Measurements from ENCODE around the gene OR1I1. TPM values are rescaled to one million over a fixed set of nuclear protein-coding genes. Genes with fewer than 3 reads are reported as not detected.

The OR1I1 gene
- total RNA-seq, 1 donor from 2014 or later: not detected

DNA sequence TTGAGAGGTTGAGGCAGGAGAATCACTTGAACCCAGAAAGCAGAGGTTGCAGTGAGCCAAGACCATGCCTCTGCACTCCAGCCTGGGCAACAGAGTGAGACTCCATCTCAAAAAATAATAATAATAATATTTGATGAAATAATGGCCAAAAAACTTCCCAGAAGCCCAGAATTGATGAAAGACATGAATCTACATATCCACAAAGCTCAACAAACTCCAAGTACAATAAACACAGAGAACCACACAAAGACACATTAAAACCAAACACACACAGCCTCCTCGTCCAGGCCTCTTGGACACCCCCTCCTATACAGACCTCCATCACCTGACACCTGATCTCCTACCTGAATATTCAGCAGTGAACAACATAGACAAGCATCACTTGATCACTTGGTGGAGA is 22.0 kb downstream of the OR1I1 start:
- Mint-ChIP-seq H3K4me3 (no peak overlapping the region), H3K36me3 (ENCODE audit: low read depth) (peaks cover 8% of the 10 kb centered on the region), H3K27ac (no peak overlapping the region), H3K27me3 (ENCODE audit: insufficient read depth) (peaks cover 24% of the 10 kb centered on the region), H3K9me3 (peaks cover 19% of the 10 kb centered on the region), H3K4me1 (ENCODE audit: low read depth) (no peaks in the 10 kb centered on the region)
- intact Hi-C loops (cut with micrococcal nuclease): loop anchor here (10.0 kb wide), 1 partner anchor 131 kb away; the partner anchor contains the start of gene EPHX3
- no peak for DNase-seq (ENCODE audit: low spot score)

DNA sequence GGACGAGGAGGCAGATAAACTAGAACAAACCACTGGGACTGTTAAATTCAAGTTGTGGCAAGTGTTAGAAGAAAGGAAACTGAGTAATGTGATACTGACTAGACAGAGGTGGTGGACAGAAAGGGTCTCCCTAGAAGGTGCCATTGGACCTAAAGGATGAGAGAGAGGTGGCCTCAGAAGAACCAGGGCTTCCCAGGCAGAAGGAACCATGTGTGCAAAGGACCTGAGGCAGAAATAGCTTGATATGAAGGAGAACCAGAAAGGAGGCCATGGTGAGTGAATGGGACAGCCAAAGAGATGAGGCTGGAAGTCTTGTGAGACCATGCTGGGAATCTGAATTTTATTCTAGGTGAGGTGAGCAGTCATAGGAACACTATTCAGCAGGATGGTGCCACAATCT is 22.4 kb downstream of the OR1I1 start:
- DNase-seq (ENCODE audit: low spot score): no peak
- intact Hi-C loops (cut with micrococcal nuclease): loop anchor here (10.0 kb wide), 1 partner anchor 130 kb away; the partner anchor contains the start of gene EPHX3
- Mint-ChIP-seq H3K4me1 (ENCODE audit: low read depth) (no peaks in the 10 kb centered on the region), H3K27ac (no peak overlapping the region), H3K9me3 (peaks cover 19% of the 10 kb centered on the region), H3K4me3 (no peak overlapping the region), H3K36me3 (ENCODE audit: low read depth) (peaks cover 8% of the 10 kb centered on the region), H3K27me3 (ENCODE audit: insufficient read depth) (peaks cover 24% of the 10 kb centered on the region)

DNA sequence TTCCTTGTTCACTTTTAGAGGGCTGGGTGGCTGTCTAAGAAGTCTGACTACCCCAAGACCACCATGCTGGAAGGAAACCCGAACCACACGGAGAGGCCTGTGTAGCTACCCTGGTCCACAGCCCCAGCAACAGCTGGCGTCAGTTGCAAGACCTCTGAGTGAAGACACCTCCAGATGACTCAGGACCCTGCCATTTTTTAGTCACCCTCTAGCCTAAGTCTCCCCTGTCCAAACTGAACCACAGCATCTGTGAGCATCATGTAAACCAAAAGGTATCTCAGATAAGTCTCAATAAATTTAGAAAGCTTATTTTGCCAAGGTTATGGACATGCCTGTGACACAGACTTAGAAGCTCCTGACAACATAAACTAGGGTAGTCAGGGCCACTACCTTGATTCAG is 23.0 kb downstream of the OR1I1 start:
- no peak for DNase-seq (ENCODE audit: low spot score)
- Mint-ChIP-seq H3K9me3 (peaks cover 19% of the 10 kb centered on the region), H3K36me3 (ENCODE audit: low read depth) (peaks cover 8% of the 10 kb centered on the region), H3K4me1 (ENCODE audit: low read depth) (no peaks in the 10 kb centered on the region), H3K27me3 (ENCODE audit: insufficient read depth) (peaks cover 24% of the 10 kb centered on the region), H3K4me3 (no peak overlapping the region), H3K27ac (no peak overlapping the region)
- intact Hi-C loops (cut with micrococcal nuclease): loop anchor here (10.0 kb wide), 1 partner anchor 130 kb away; the partner anchor contains the start of gene EPHX3

DNA sequence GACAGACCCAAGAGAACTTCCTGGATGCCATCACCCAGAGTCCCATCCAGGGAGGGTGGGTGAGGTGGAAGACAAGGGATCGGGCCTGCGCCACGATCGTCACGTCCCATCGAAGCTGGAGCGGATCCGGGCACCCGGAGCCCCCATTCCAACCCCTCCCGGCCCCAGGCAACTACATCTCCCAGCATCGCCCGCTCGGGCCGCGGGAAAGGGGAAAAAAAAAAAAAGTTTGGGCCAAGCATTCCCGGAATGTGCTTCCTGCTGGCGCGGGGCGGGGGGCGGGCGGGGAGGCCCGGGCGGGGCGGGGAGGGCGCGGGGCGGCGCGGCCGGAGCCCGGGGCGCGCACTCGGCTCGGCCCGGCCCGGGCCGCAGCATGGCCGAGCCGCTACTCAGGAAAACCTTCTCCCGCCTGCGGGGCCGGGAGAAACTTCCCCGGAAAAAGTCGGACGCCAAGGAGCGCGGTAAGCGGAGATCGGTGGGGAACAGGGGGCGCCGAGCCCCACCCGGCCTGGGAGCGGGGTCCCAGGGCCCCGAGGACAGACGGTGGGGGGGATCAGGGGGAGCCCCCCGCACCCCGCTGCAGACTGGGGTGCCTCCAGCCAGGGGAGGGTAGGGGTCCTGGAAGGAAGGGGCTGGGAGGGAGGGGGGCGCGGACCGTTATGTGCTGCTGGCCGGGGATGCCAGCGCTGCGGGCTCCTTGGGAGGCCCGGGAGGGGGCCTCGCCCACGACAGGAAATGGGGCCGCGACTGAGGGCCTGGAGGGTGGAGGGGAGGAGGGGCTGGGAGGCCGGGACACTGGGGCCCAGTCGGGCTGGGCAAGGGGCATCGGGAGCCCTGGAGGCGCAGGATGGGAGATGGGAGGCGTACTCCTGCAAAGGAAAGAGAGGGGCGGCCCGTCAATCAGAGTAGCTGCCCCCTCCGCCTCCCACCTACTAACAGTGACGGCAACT is 25.3 kb downstream of the OR1I1 start, which contains the start of gene SYDE1:
Gene SYDE1, plus strand, starts transcription at position 341 of the 950 bp plus-strand sequence. Its CDS starts 33 bp downstream, at position 374.
- H3K27ac Mint-ChIP-seq: no peak within 1 kb of the TSS

DNA sequence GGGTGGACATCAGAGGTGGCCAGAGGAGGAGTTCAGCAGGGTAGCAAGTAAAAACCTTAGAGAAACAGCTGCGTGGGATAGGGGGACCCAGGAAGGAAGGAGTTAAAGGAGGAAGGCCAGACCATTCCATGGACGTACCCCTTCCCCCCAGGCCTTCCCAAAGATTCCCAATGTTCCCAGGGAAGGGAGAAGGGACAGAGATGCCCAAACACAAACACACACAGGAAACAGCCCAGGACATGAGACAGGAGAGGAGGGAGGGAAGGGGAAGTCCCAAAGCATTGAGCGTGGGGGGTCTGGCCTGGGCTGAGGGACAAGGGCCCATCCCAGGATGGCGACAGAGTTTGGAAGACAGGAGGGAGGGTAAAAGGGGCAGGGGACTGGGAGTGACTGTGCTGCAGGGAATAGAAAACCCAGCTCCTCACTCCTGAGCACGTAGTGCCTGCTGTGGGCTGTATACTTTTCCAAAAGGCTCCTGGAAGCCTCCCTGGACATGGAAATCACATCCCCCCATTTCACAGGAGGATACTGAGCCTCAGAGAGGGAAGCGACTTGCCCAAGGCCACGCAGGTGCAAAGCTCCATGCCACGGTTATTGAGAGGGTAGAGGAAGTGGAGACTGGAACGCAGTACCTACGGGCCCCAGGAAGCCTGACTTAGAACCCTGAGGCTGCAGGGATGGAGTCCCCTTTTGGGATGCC is 26.3 kb downstream of the OR1I1 start:
- intact Hi-C loops (cut with micrococcal nuclease): loop anchor here (10.0 kb wide), 1 partner anchor 127 kb away; the partner anchor contains the start of gene EPHX3
- Mint-ChIP-seq H3K36me3 (ENCODE audit: low read depth) (peaks cover 6% of the 10 kb centered on the region), H3K27ac (no peak overlapping the region), H3K4me3 (no peak overlapping the region), H3K9me3 (peaks cover 15% of the 10 kb centered on the region), H3K4me1 (ENCODE audit: low read depth) (no peaks in the 10 kb centered on the region), H3K27me3 (ENCODE audit: insufficient read depth) (peaks cover 24% of the 10 kb centered on the region)
- DNase-seq (ENCODE audit: low spot score): no peak

More for the DNA sequence above, 25.3 kb downstream of the OR1I1 start, which contains the start of gene SYDE1:
- peaks cover 19% of the 10 kb centered on the region for H3K9me3 Mint-ChIP-seq
- peaks cover 6% of the 10 kb centered on the region for H3K36me3 Mint-ChIP-seq (ENCODE audit: low read depth)
- H3K4me3 Mint-ChIP-seq: peak within 1 kb of the TSS; percentile 68
- no peak for DNase-seq (ENCODE audit: low spot score)
- no peaks in the 10 kb centered on the region for H3K4me1 Mint-ChIP-seq (ENCODE audit: low read depth)
- peaks cover 24% of the 10 kb centered on the region for H3K27me3 Mint-ChIP-seq (ENCODE audit: insufficient read depth)
- intact Hi-C loops (cut with micrococcal nuclease): loop anchor here (10.0 kb wide), 1 partner anchor 127 kb away; the partner anchor contains the start of gene EPHX3

DNA sequence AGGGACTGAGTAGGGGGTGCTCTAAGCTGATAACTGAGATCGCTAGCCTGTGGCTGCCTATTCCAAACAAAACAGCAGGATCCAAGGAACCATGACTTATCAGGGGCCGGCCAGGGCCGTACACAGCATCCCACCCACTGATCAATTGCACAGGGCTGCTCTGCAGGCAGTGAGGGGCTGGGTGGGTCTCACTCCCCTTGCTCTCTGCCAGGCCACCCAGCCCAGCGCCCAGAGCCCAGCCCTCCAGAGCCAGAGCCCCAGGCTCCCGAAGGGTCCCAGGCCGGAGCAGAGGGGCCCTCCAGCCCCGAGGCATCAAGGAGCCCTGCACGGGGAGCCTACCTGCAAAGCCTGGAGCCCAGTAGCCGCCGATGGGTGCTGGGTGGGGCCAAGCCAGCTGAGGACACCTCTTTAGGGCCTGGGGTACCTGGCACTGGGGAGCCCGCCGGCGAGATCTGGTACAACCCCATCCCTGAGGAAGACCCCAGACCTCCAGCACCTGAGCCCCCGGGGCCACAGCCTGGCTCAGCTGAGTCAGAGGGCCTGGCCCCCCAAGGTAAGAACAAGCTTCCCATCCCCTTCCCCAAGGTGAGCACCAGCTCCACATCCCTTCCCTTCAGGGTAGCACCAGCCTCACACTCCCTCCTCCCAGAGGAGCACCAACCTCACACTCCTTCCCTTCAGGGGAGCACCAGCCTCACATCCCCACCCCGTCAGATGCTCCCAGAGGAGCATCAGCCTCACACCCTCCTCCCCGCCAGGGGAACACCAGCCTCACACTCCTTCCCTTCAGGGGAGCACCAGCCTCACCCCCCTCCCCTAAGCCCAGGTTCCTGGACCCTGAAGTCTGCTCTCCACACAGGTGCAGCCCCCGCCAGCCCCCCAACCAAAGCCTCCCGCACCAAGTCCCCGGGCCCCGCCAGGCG is 27.1 kb downstream of the OR1I1 start:
- H3K27ac Mint-ChIP-seq: no peak overlapping the region
- H3K36me3 Mint-ChIP-seq (ENCODE audit: low read depth): peaks cover 4% of the 10 kb centered on the region
- intact Hi-C loops (cut with micrococcal nuclease): loop anchor here (10.0 kb wide), 1 partner anchor 126 kb away; the partner anchor contains the start of gene EPHX3
- H3K9me3 Mint-ChIP-seq: peaks cover 10% of the 10 kb centered on the region
- no peak overlapping the region for H3K4me3 Mint-ChIP-seq
- H3K27me3 Mint-ChIP-seq (ENCODE audit: insufficient read depth): peaks cover 23% of the 10 kb centered on the region
- no peak for DNase-seq (ENCODE audit: low spot score)
- H3K4me1 Mint-ChIP-seq (ENCODE audit: low read depth): no peaks in the 10 kb centered on the region

DNA sequence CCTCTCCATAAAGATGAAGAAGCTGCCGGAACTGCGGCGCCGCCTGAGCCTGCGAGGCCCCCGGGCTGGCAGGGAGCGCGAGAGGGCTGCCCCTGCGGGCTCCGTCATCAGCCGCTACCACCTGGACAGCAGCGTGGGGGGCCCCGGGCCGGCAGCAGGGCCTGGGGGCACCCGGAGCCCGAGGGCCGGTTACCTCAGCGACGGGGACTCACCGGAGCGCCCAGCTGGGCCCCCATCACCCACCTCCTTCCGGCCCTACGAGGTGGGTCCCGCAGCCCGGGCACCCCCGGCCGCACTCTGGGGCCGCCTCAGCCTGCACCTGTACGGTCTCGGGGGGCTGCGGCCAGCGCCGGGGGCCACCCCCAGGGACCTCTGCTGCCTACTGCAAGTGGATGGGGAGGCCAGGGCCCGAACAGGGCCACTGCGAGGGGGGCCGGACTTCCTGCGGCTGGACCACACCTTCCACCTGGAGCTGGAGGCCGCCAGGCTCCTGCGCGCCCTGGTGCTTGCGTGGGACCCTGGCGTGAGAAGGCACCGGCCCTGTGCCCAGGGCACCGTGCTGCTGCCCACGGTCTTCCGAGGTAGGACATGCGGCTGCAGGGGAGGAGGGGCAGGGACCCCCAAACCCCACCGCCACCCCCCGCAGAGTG is 27.9 kb downstream of the OR1I1 start:
- no peak overlapping the region for H3K27ac Mint-ChIP-seq
- no peaks in the 10 kb centered on the region for H3K4me1 Mint-ChIP-seq (ENCODE audit: low read depth)
- peaks cover 21% of the 10 kb centered on the region for H3K27me3 Mint-ChIP-seq (ENCODE audit: insufficient read depth)
- H3K36me3 Mint-ChIP-seq (ENCODE audit: low read depth): peaks cover 1% of the 10 kb centered on the region
- intact Hi-C loops (cut with micrococcal nuclease): loop anchor here (10.0 kb wide), 1 partner anchor 125 kb away; the partner anchor contains the start of gene EPHX3
- peaks cover 4% of the 10 kb centered on the region for H3K9me3 Mint-ChIP-seq
- no peak for DNase-seq (ENCODE audit: low spot score)
- H3K4me3 Mint-ChIP-seq: no peak overlapping the region

DNA sequence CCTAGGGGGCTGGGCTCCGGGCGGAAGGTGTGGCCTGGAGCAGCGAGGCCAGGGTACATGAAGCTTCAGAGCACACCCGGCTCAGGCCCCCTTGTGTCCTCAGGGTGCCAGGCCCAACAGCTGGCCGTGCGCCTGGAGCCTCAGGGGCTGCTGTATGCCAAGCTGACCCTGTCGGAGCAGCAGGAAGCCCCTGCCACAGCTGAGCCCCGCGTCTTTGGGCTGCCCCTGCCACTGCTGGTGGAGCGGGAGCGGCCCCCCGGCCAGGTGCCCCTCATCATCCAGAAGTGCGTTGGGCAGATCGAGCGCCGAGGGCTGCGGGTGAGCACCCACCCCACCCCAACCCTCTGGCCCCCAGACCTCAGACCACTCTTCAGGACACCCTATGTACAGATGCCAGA is 28.4 kb downstream of the OR1I1 start:
- no peak overlapping the region for H3K27ac Mint-ChIP-seq
- H3K4me1 Mint-ChIP-seq (ENCODE audit: low read depth): no peaks in the 10 kb centered on the region
- intact Hi-C loops (cut with micrococcal nuclease): no loop called here
- peaks cover 19% of the 10 kb centered on the region for H3K27me3 Mint-ChIP-seq (ENCODE audit: insufficient read depth)
- H3K4me3 Mint-ChIP-seq: no peak overlapping the region
- H3K36me3 Mint-ChIP-seq (ENCODE audit: low read depth): peaks cover 1% of the 10 kb centered on the region
- no peaks in the 10 kb centered on the region for H3K9me3 Mint-ChIP-seq
- no peak for DNase-seq (ENCODE audit: low spot score)

DNA sequence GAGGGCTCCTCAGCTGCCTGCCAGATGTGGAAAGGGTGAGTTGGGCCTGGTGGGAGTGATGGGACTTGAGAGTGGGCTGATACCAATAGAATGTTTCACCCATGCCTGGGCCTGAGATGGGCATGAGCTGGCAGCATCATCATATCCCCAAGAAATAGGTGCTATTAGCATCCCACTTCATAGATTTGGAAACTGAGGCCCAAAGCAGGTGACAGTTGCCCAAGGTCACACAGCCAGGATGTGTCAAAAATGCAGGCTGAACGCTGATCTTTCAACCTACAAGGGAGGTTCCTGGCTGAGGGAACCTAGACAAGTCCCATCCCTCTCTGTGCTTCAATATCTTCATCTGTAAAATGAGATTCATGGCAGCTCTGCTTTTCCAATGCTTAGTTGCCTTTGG is 29.7 kb downstream of the OR1I1 start:
- Mint-ChIP-seq H3K4me1 (ENCODE audit: low read depth) (no peaks in the 10 kb centered on the region), H3K4me3 (no peak overlapping the region), H3K9me3 (no peaks in the 10 kb centered on the region), H3K27ac (no peak overlapping the region), H3K27me3 (ENCODE audit: insufficient read depth) (peaks cover 8% of the 10 kb centered on the region), H3K36me3 (ENCODE audit: low read depth) (peaks cover 5% of the 10 kb centered on the region)
- intact Hi-C loops (cut with micrococcal nuclease): no loop called here
- DNase-seq (ENCODE audit: low spot score): no peak

DNA sequence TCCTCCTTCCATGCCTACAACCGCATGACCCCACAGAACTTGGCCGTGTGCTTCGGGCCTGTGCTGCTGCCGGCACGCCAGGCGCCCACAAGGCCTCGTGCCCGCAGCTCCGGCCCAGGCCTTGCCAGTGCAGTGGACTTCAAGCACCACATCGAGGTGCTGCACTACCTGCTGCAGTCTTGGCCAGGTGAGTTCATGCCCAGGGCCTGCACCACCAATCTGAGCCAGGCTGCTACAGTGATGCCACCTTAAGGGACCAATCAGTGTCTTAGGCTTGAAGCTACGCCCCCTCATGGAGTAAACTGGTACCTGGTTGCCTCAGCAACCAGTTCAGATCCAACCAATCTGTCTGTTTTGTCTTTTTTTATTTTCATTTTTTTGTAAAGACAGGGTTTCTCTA is 30.4 kb downstream of the OR1I1 start:
- Mint-ChIP-seq H3K27ac (peak overlapping the region; percentile 3), H3K4me3 (no peak overlapping the region), H3K27me3 (ENCODE audit: insufficient read depth) (peaks cover 8% of the 10 kb centered on the region), H3K36me3 (ENCODE audit: low read depth) (peaks cover 8% of the 10 kb centered on the region), H3K4me1 (ENCODE audit: low read depth) (no peaks in the 10 kb centered on the region), H3K9me3 (no peaks in the 10 kb centered on the region)
- no peak for DNase-seq (ENCODE audit: low spot score)
- intact Hi-C loops (cut with micrococcal nuclease): no loop called here

DNA sequence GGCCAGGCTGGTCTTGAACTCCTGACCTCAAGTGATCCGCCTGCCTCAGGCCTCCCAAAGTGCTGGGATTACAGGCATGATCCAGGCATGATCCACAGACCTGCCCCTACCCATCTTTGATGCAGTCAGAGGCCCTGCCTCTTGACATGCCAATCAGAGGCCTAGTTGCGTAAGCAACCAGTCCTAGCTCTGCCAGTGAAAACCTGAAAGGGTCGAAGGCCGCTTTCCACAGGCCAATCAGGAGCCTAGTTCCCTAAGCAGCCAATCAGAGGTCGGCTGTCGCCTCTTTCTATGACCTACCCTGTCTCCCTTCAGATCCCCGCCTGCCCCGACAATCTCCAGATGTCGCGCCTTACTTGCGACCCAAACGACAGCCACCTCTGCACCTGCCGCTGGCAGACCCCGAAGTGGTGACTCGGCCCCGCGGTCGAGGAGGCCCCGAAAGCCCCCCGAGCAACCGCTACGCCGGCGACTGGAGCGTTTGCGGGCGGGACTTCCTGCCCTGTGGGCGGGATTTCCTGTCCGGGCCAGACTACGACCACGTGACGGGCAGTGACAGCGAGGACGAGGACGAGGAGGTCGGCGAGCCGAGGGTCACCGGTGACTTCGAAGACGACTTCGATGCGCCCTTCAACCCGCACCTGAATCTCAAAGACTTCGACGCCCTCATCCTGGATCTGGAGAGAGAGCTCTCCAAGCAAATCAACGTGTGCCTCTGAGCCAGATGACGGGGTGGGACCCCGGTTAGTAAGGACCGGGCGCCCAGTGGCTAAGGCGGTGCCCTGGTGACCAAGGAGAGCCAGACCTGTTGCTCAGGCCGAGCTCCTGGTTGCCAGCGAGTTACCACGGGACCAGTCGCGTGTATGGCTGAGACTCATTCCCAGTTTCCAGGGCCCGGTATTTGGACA is 31.5 kb downstream of the OR1I1 start:
- no peaks in the 10 kb centered on the region for H3K9me3 Mint-ChIP-seq
- H3K27me3 Mint-ChIP-seq (ENCODE audit: insufficient read depth): peaks cover under 1% of the 10 kb centered on the region
- intact Hi-C loops (cut with micrococcal nuclease): no loop called here
- peaks cover 17% of the 10 kb centered on the region for H3K36me3 Mint-ChIP-seq (ENCODE audit: low read depth)
- no peaks in the 10 kb centered on the region for H3K4me1 Mint-ChIP-seq (ENCODE audit: low read depth)
- DNase-seq (ENCODE audit: low spot score): no peak
- H3K4me3 Mint-ChIP-seq: no peak overlapping the region
- no peak overlapping the region for H3K27ac Mint-ChIP-seq
